NCI-H2081 (cell line): ENCODE measurements around the gene XRCC6.
"Not testable (repeated sequence)": the region's sequence is repeated elsewhere in the genome, so short reads cannot be mapped to it uniquely, and the experiment has no call there.

Source experiments
- DNase-seq, 2 experiments: peaks; one replicate each; lab custom pipeline; 2025; lab: John Stamatoyannopoulos, UW

XRCC6 gene

GRCh38 chr22:41686890-41687289, 65.8 kb downstream of the XRCC6 start:
- DNase-seq = not testable (repeated sequence)

- DNase-seq = peak in 1 of 2 experiments; percentile 25
These were observed 66.8 kb downstream of the XRCC6 start for GRCh38 chr22:41687901-41688364.

- peak; percentile 84 to 91 for DNase-seq
These were observed 67.5 kb downstream of the XRCC6 start, which contains the start of gene SNU13 for GRCh38 chr22:41688365-41689211. Gene SNU13 (minus strand): TSS chr22:41688867. CDS start chr22:41688796, 71 bp downstream.

GRCh38 chr22:41690476-41690875, 69.4 kb downstream of the XRCC6 start:
- DNase-seq = no peak

DNA sequence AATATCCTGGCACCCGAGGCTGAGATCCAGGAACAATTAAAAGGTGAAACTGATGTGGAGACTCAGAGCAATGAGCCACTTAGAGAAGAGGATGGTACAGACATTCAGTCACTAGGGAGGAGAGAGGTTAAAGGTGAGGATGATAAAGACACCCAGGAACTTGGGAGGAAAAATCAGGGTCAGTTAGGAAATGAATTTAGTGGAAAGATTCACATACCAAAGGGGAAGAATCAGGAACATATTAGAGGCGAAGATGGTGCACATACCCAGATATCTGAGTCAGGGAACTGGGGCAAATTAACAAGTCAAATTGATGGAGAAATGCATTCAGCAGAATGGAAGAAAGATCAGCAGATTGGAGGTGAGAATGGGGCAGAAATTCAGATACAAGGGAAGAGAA, 74.1 kb downstream of the XRCC6 start:
- no peak for DNase-seq

- no peak for DNase-seq
These were observed 75.6 kb downstream of the XRCC6 start for GRCh38 chr22:41696703-41697102.

GRCh38 chr22:41697126-41697775, 76.2 kb downstream of the XRCC6 start:
- DNase-seq = peak; percentile 75 to 79

GRCh38 chr22:41699264-41700107, 78.4 kb downstream of the XRCC6 start, which contains the start of gene MEI1:
Gene MEI1 (plus strand): TSS chr22:41699503. CDS start chr22:41699539, 36 bp downstream.
- DNase-seq = no peak

- no peak for DNase-seq
These were observed 78.9 kb downstream of the XRCC6 start for GRCh38 chr22:41700108-41700364.

DNA sequence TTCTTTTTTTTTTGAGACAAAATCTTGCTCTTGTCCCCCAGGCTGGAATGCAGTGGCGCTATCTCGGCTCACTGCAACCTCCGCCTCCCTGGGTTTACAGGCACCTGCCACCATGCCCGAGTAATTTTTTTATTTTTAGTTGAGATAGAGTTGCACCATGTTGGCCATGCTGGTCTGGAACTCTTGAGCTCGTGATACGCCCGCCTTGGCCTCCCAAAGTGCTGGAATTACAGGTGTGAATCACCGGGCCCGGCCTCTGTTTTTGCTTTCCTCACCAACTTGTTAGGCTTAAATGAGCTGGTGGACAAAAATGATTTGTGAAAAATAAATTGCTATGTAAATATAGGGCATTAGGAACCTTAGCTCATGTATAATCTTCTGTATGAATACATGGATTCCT, 81.7 kb downstream of the XRCC6 start:
- no peak for DNase-seq

- DNase-seq = no peak
These were observed 88.2 kb downstream of the XRCC6 start for GRCh38 chr22:41709341-41709740.

DNA sequence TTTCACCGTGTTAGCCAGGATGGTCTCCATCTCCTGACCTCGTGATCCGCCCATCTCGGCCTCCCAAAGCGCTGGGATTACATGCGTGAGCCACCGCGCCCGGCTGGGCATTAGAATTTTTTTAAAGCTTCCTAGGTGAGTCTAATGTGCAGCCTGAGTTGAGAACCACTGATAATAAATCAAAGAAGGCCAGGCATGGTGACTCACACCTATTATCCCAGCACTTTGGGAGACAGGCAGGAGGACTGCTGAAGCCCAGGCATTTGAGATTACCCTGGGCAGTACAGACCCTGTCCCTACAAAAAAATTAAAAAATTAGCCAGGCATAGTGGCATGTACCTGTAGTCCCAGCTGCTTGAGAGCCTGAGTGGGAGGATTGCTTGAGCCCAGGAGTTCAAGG, 91.9 kb downstream of the XRCC6 start:
- no peak for DNase-seq
